Sigmoid colon (tissue), 7 donors: ENCODE data around the gene EXOC6B. TPM values are rescaled to one million over a fixed set of nuclear protein-coding genes. Genes with fewer than 3 reads are reported as not detected.

ENCODE experiments used
- DNase-seq: peaks from one replicate; pipeline ENCODE4 v3.0.0-alpha.2; 2019
- H3K27ac ChIP-seq, 4 donors: fragments of 200-600 bp; sonication (generic); one replicate each; pipeline ENCODE4 v1.5.1; 2016 to 2019; ENCODE audit warnings: mild to moderate bottlenecking in 1 of 4
- H3K27me3 ChIP-seq, 3 donors: fragments of 200-600 bp; sonication (generic); one replicate each; pipeline ENCODE4 v1.5.1; 2019; ENCODE audit warnings: mild to moderate bottlenecking in 1 of 3
- H3K36me3 ChIP-seq, 4 donors: fragments of 200-600 bp; sonication (generic); one replicate each; pipeline ENCODE4 v1.5.1; 2016 to 2019
- H3K4me1 ChIP-seq, 4 donors: fragments of 200-600 bp; sonication (generic); one replicate each; pipeline ENCODE4 v1.5.1; 2017 to 2019
- H3K4me3 ChIP-seq, 4 donors: fragments of 200-600 bp; sonication (generic); one replicate each; pipeline ENCODE4 v1.5.1; 2017 to 2019; ENCODE audit warnings: mild to moderate bottlenecking in 2 of 4, moderate library complexity in 1 of 4
- H3K9me3 ChIP-seq, 4 donors: fragments of 200-600 bp in 3 of 4; sonication (generic) in 3 of 4; one replicate each; pipeline versions ENCODE4 v1.5.1 to v1.6.1; 2013 to 2019
- EP300 ChIP-seq, 4 donors: sonication (generic); formaldehyde crosslinking; IDR thresholded peaks; one replicate each; pipeline ENCODE4 v1.6.1; 2017; ENCODE audit warnings: antibody characterized with exemption in 4 of 4
- POLR2A ChIP-seq, 2 donors: fragments of 450-650 bp; IDR thresholded peaks; one replicate each; pipeline ENCODE4 v1.6.1; 2016; ENCODE audit warnings: antibody characterized with exemption in 2 of 2, mild to moderate bottlenecking in 2 of 2, moderate library complexity in 2 of 2
- POLR2AphosphoS5 ChIP-seq, 4 donors: sonication (generic); formaldehyde crosslinking; IDR thresholded peaks; one replicate each; pipeline ENCODE4 v1.6.1; 2017; ENCODE audit warnings: antibody characterized with exemption in 4 of 4
- WGBS, 2 donors: extraction: QIAGEN DNeasy Blood & Tissue Kit; methylation state at CpG; one replicate each; pipeline ENCODE4 v1.1.7; 2013; 5-methylcytosine and 5-hydroxymethylcytosine counted together
- intact Hi-C: fragments of 100-400 bp; cut with DNase I; formaldehyde crosslinking; loops from one replicate; pipeline ENCODE4 v1.15.1; 2023
- polyA plus RNA-seq, 3 donors: library from polyadenylated mRNA; stranded (reverse); fragments of 200-250 nt; gene quantifications; one replicate each; pipeline ENCODE4 v1.2.3, GENCODE V29; 2013
- total RNA-seq, 4 donors: library from RNA; depleted of rRNA; stranded (reverse); fragments of >200 nt; gene quantifications; one replicate each; pipeline ENCODE4 v1.1.0, GENCODE V29; 2016
- TF ChIP-seq, protein P1 (sequence below), 4 experiments: fragments of 450-650 bp in 3 of 4; fragments of 200-600 bp in 1 of 4; IDR thresholded peaks; one replicate each; pipeline ENCODE4 v1.5.1; 2016 to 2019; ENCODE audit warnings: antibody characterized with exemption in 4 of 4, mild to moderate bottlenecking in 3 of 4, moderate library complexity in 2 of 4
- donor health status: healthy with polysubstance abuse.
- donor health status: Bipolar disorder and iron deficiency.
- donor health status: healthy.

EXOC6B gene
- total and polyA plus RNA-seq, 7 donors: 5.0 to 46.1 (median 25.3) TPM

DNA sequence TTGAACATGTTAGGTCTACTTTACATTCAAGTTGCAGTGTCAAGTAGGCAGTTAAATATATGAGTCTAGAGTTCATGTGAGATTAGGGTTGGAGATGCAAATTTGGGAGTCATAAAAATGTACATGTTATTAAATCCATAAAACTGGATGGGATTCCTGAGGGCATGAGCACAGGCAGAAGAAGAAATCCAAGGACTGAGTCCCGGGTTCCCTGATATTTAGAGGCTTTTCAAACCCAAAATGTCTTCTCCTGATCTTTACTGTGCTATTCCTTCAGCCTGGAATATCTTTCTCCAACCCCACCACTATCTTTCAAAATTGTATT lies 23.3 kb upstream of the EXOC6B start:
- Histone ChIP-seq H3K36me3 (no peaks in the 10 kb centered on the region), H3K9me3 (no peaks in the 10 kb centered on the region), H3K27me3 (peaks cover 0 to 13% (median 0%) of the 10 kb centered on the region in 3 donors), H3K27ac (no peak overlapping the region), H3K4me1 (no peaks in the 10 kb centered on the region), H3K4me3 (no peak overlapping the region)
- no peak for DNase-seq
- TF ChIP-seq, protein P1, sequence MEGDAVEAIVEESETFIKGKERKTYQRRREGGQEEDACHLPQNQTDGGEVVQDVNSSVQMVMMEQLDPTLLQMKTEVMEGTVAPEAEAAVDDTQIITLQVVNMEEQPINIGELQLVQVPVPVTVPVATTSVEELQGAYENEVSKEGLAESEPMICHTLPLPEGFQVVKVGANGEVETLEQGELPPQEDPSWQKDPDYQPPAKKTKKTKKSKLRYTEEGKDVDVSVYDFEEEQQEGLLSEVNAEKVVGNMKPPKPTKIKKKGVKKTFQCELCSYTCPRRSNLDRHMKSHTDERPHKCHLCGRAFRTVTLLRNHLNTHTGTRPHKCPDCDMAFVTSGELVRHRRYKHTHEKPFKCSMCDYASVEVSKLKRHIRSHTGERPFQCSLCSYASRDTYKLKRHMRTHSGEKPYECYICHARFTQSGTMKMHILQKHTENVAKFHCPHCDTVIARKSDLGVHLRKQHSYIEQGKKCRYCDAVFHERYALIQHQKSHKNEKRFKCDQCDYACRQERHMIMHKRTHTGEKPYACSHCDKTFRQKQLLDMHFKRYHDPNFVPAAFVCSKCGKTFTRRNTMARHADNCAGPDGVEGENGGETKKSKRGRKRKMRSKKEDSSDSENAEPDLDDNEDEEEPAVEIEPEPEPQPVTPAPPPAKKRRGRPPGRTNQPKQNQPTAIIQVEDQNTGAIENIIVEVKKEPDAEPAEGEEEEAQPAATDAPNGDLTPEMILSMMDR (IDR thresholded peaks at IDR 0.05): no peak
- no peak for TF ChIP-seq POLR2AphosphoS5 (IDR thresholded peaks at IDR 0.05)
- TF ChIP-seq EP300 (IDR thresholded peaks at IDR 0.05): no peak
- TF ChIP-seq POLR2A (IDR thresholded peaks at IDR 0.05): no peak
- intact Hi-C loops: no loop called here
- 9 to 68% methylated on average over 1 of the region's 1 CpG for WGBS, 2 donors

DNA sequence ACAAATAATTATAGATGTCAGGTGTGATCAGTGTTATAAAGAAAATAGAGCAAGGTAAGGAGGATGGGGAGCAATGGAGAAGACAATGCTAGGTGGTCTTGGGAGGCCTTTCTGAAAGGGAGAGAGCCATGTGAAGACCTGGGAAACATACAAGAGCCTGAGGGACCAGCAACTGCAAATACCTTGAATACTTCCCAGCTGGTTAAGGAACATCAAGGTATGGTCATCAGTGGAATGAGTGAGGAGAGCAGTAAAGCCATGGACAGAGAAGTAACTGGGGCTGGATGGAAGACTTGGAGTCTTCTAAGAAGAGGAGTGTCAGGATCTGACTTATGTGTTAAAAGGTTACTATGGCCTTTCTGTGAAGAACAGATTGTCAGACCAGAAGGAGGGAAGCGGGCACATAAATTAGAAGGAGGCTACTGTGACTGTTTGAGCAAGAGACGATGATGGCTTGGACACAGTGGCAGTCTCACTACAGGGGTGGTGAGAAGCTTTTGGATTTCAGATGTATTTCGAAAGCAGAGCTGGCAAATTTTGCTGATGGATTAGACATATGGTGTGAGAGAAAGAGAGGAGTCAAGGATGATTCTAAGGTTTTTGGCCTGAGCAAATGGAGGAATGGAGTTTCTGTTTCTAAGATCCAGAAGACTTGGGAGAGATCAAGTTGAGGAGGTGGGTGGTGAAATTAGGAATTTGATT lies 22.8 kb upstream of the EXOC6B start:
- 89 to 92% methylated on average over 3 of the region's 3 CpGs for WGBS, 2 donors
- no peaks in the 10 kb centered on the region for H3K4me1 ChIP-seq
- H3K27ac ChIP-seq: no peak overlapping the region
- H3K4me3 ChIP-seq: no peak overlapping the region
- no peaks in the 10 kb centered on the region for H3K36me3 ChIP-seq
- DNase-seq: no peak
- intact Hi-C loops: no loop called here
- H3K27me3 ChIP-seq: peaks cover 0 to 15% (median 0%) of the 10 kb centered on the region in 3 donors
- no peak for TF ChIP-seq EP300 (IDR thresholded peaks at IDR 0.05)
- no peak for TF ChIP-seq POLR2AphosphoS5 (IDR thresholded peaks at IDR 0.05)
- TF ChIP-seq, protein P1 (IDR thresholded peaks at IDR 0.05): no peak
- no peak for TF ChIP-seq POLR2A (IDR thresholded peaks at IDR 0.05)
- no peaks in the 10 kb centered on the region for H3K9me3 ChIP-seq

DNA sequence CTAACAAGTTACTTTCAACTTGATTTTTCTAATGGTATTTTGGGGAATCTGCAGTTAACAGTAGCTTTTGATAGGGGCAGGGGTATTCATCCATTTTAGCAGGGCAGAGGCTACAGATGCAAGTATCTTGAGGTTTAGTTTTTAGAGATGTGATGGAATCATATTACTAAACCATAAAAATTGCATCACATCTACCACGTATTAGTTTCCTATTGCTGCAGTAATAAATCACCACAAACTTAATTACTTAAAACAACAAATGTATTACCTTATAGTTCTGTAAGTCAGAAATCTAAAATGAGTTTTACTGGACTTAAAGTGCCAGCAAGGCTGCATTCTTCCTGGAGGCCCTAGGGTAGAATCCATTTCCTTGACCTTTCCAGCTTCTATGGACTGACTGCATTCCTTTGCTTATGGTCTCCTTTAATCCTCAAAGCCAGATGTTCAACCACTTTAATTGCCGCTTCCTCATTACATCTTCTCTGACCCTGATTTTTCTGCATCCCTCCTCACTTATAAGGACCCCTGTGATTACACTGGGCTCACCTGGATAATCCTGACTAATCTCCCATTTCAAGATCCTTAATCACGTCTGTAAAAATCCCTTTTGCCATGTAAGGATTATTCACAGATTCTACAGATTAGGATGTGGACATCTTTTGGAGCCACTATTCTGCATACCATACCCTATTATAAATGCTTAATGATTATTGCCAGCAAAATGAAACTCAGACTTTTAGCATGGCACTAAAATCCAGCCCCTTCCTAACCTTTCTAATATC lies 21.9 kb upstream of the EXOC6B start:
- 66 to 67% methylated on average over 3 of the region's 3 CpGs for WGBS, 2 donors
- peaks cover 0 to 11% (median 0%) of the 10 kb centered on the region in 3 donors for H3K27me3 ChIP-seq
- H3K4me3 ChIP-seq: no peak overlapping the region
- H3K4me1 ChIP-seq: no peaks in the 10 kb centered on the region
- H3K36me3 ChIP-seq: no peaks in the 10 kb centered on the region
- no peaks in the 10 kb centered on the region for H3K9me3 ChIP-seq
- DNase-seq: no peak
- intact Hi-C loops: no loop called here
- TF ChIP-seq, protein P1 (IDR thresholded peaks at IDR 0.05): no peak
- TF ChIP-seq EP300 (IDR thresholded peaks at IDR 0.05) (no peak), POLR2A (IDR thresholded peaks at IDR 0.05) (no peak)
- no peak overlapping the region for H3K27ac ChIP-seq

GRCh38 chr2:72846171-72847095 lies 20.6 kb upstream of the EXOC6B start:
- no peaks in the 10 kb centered on the region for H3K9me3 ChIP-seq
- H3K27ac ChIP-seq: no peak overlapping the region
- TF ChIP-seq, protein P1 (IDR thresholded peaks at IDR 0.05): no peak
- no peak for TF ChIP-seq EP300 (IDR thresholded peaks at IDR 0.05)
- no peak for TF ChIP-seq POLR2AphosphoS5 (IDR thresholded peaks at IDR 0.05)
- TF ChIP-seq POLR2A (IDR thresholded peaks at IDR 0.05): no peak
- H3K4me3 ChIP-seq: no peak overlapping the region
- peaks cover 0 to 3% (median 0%) of the 10 kb centered on the region in 3 donors for H3K27me3 ChIP-seq
- no peaks in the 10 kb centered on the region for H3K4me1 ChIP-seq
- no peak for DNase-seq
- intact Hi-C loops: no loop called here
- WGBS, 2 donors: 84 to 86% methylated on average over 6 of the region's 6 CpGs
- no peaks in the 10 kb centered on the region for H3K36me3 ChIP-seq
